GM12878 (cell line): ENCODE measurements around the gene MAPK8. TPM values are rescaled to one million over a fixed set of nuclear protein-coding genes. Genes with fewer than 3 reads are reported as not detected.

Experiments
- ATAC-seq: fragments of 200-7000 bp; cut with Tn5 transposase; 3 replicates; pipeline ENCODE4 v1.9.1; 2020; ENCODE audit warnings: mild to moderate bottlenecking, moderate library complexity
- BruUV-seq: library from RNA; stranded (reverse); fragments of 400-500 nt; replicated peaks from 2 replicates; lab custom pipeline; 2021; lab: Mats Ljungman, UMichigan
- CTCF ChIA-PET: fragments of 300-600 bp; sonication (Branson Sonifier 250); formaldehyde crosslinking; extraction: SDS; loops from one replicate; lab custom pipeline; 2021; ENCODE audit warnings: inconsistent platforms; lab: Yijun Ruan, JAX
- POLR2A ChIA-PET: fragments of 350-600 bp; formaldehyde crosslinking; extraction: SDS; loops from one replicate; lab custom pipeline; 2021; ENCODE audit warnings: inconsistent platforms; lab: Charles Lee
- RAD21 ChIA-PET: fragments of 300-600 bp; sonication (Branson Sonifier 250); formaldehyde crosslinking; loops from one replicate; lab custom pipeline; 2023; ENCODE audit warnings: antibody characterized with exemption; ENCODE audit not compliant: unreplicated experiment; lab: Charles Lee
- SMC1A ChIA-PET: fragments of 300-600 bp; sonication (Branson Sonifier 250); formaldehyde crosslinking; loops from one replicate; lab custom pipeline; 2023; ENCODE audit not compliant: unreplicated experiment, uncharacterized antibody; lab: Charles Lee
- DNase-seq: peaks from one replicate; pipeline ENCODE4 v3.0.0-alpha.2; 2011; ENCODE audit warnings: low read depth, low spot score
- FAIRE-seq: peaks from 3 replicates; lab custom pipeline; 2011; peaks lifted over from hg19 to GRCh38; lab: Jason Lieb, UNC
- H2AFZ ChIP-seq: 2 replicates; pipeline ENCODE4 v1.6.0; 2011; ENCODE audit warnings: low read depth, low read length, control low read depth; ENCODE audit not compliant: control insufficient read depth
- H3K27ac ChIP-seq: 2 replicates; pipeline ENCODE4 v1.5.1; 2011; ENCODE audit warnings: control low read depth; ENCODE audit not compliant: control insufficient read depth, insufficient read depth
- H3K27me3 ChIP-seq, 2 experiments: replicated peaks in 1 of 2; 2 replicates each; pipeline versions ENCODE4 v1.6.0 to v1.6.1; 2011; ENCODE audit warnings: low read length in 1 of 2; ENCODE audit not compliant: control insufficient read depth in 2 of 2, insufficient read depth in 2 of 2
- H3K36me3 ChIP-seq, 2 experiments: 2 replicates each; pipeline ENCODE4 v1.5.1; 2011; ENCODE audit warnings: low read length in 1 of 2; ENCODE audit not compliant: control insufficient read depth in 2 of 2, insufficient read depth in 2 of 2
- H3K4me1 ChIP-seq: 2 replicates; pipeline ENCODE4 v1.6.1; 2011; ENCODE audit warnings: mild to moderate bottlenecking, low read length, moderate library complexity, mixed read lengths; ENCODE audit not compliant: control insufficient read depth, insufficient read depth
- H3K4me2 ChIP-seq: 2 replicates; pipeline ENCODE4 v1.6.0; 2011; ENCODE audit warnings: control low read depth; ENCODE audit not compliant: control insufficient read depth, insufficient read depth
- H3K4me3 ChIP-seq: fragments of 200-600 bp; sonication (generic); 2 replicates; pipeline ENCODE4 v1.5.1; 2016
- H3K79me2 ChIP-seq: 2 replicates; pipeline ENCODE4 v1.6.0; 2011; ENCODE audit warnings: low read length; ENCODE audit not compliant: control insufficient read depth, insufficient read depth
- H3K9ac ChIP-seq: 2 replicates; pipeline ENCODE4 v1.8.0; 2011; ENCODE audit warnings: low read length, control low read depth, mixed read lengths; ENCODE audit not compliant: control insufficient read depth, insufficient read depth
- H3K9me3 ChIP-seq: replicated peaks from 3 replicates; pipeline ENCODE4 v1.5.1; 2011; ENCODE audit warnings: mild to moderate bottlenecking, low read length; ENCODE audit not compliant: control insufficient read depth, insufficient read depth
- H4K20me1 ChIP-seq: 2 replicates; pipeline ENCODE4 v1.6.0; 2011; ENCODE audit not compliant: control insufficient read depth, insufficient read depth
- CREM ChIP-seq: IDR thresholded peaks from 2 replicates; pipeline ENCODE4 v1.6.1; 2014; ENCODE audit warnings: antibody characterized with exemption, low read depth
- ETV6 ChIP-seq, 2 experiments: fragments of 450-650 bp in 1 of 2; IDR thresholded peaks in 1 of 2; conservative IDR thresholded peaks in 1 of 2; 2 replicates each; pipeline ENCODE4 v1.6.1; 2014; ENCODE audit warnings: antibody characterized with exemption in 1 of 2, borderline replicate concordance in 1 of 2, low read depth in 1 of 2, mild to moderate bottlenecking in 1 of 2, moderate library complexity in 1 of 2
- GABPA ChIP-seq: IDR thresholded peaks from 2 replicates; pipeline ENCODE4 v1.6.1; 2014; ENCODE audit warnings: antibody characterized with exemption, low read depth, mild to moderate bottlenecking, inconsistent platforms
- JUND ChIP-seq: IDR thresholded peaks from 2 replicates; pipeline ENCODE4 v1.6.1; 2012; ENCODE audit warnings: low read depth, mild to moderate bottlenecking, low read length, improper control_type of control experiment, moderate library complexity
- NFYB ChIP-seq: IDR thresholded peaks from 2 replicates; pipeline ENCODE4 v1.6.1; 2011; ENCODE audit warnings: low read depth, mild to moderate bottlenecking, low read length, improper control_type of control experiment, moderate library complexity; ENCODE audit not compliant: insufficient read depth
- NR2C1 ChIP-seq: fragments of 450-650 bp; IDR thresholded peaks from 2 replicates; pipeline ENCODE4 v1.6.1; 2017; ENCODE audit warnings: antibody characterized with exemption, mild to moderate bottlenecking, moderate library complexity
- POLR2A ChIP-seq: IDR thresholded peaks from 2 replicates; pipeline ENCODE4 v1.6.1; 2011; ENCODE audit warnings: low read depth, mild to moderate bottlenecking, low read length
- POU2F2 ChIP-seq: IDR thresholded peaks from 3 replicates; pipeline ENCODE4 v1.6.1; 2011; ENCODE audit warnings: low read depth, mild to moderate bottlenecking, low read length, borderline replicate concordance
- RELA ChIP-seq: fragments of 450-650 bp; IDR thresholded peaks from 2 replicates; pipeline ENCODE4 v1.8.0; 2014; ENCODE audit warnings: borderline replicate concordance; ENCODE audit not compliant: partially characterized antibody
- RFX5 ChIP-seq: IDR thresholded peaks from 2 replicates; pipeline ENCODE4 v1.6.1; 2011; ENCODE audit warnings: low read depth, low read length, improper control_type of control experiment
- SIN3A ChIP-seq: IDR thresholded peaks from 2 replicates; pipeline ENCODE4 v1.6.1; 2012; ENCODE audit warnings: low read depth, low read length, improper control_type of control experiment
- TARDBP ChIP-seq: IDR thresholded peaks from 2 replicates; pipeline ENCODE4 v1.6.1; 2016; ENCODE audit warnings: borderline replicate concordance
- WRNIP1 ChIP-seq: IDR thresholded peaks from 2 replicates; pipeline ENCODE4 v1.6.1; 2011; ENCODE audit warnings: low read depth, low read length, improper control_type of control experiment, borderline replicate concordance
- WGBS: methylation state at CpG from one replicate; pipeline ENCODE4 v1.1.6; 2016; ENCODE audit warnings: low lambda C conversion rate; ENCODE audit not compliant: insufficient replicate concordance, insufficient coverage; ENCODE audit errors: missing lambda C conversion rate; 5-methylcytosine and 5-hydroxymethylcytosine counted together
- in situ Hi-C: fragments of 300-500 bp; cut with MboI; formaldehyde crosslinking; loops from 9 replicates; pipeline ENCODE4 v1.14.3; 2018; ENCODE audit warnings: mixed read lengths
- intact Hi-C: fragments of 100-400 bp; cut with micrococcal nuclease; formaldehyde crosslinking; loops from one replicate; pipeline ENCODE4 v1.14.2; 2022; ENCODE audit not compliant: unreplicated experiment
- polyA plus RNA-seq, 11 experiments: library from polyadenylated mRNA; depleted of rRNA in 4 of 11; unstranded in 6 of 11; stranded (reverse) in 5 of 11; fragments of >200 nt; fragmentation: Nextera tagmentation in 4 of 11; fragmentation: Illumina TruSeq in 1 of 11; extraction: Ambion mirVana in 4 of 11; extraction: Trizol in 1 of 11; gene quantifications; 1 replicate in 1 of 11; 2 replicates in 10 of 11; pipeline versions ENCODE4 v1.2.1 to v1.2.3, GENCODE V29; 2011 to 2016; ENCODE audit warnings: inconsistent platforms in 2 of 11, missing spikeins in 2 of 11, low read depth in 1 of 11
- total RNA-seq, 4 experiments: library from RNA; depleted of rRNA in 3 of 4; stranded (reverse); fragments of >200 nt in 3 of 4; fragmentation: Illumina TruSeq in 1 of 4; extraction: Trizol in 1 of 4; gene quantifications; 2 replicates each; pipeline versions ENCODE4 v1.2.1 to v1.2.3, GENCODE V29; 2013 to 2021
- TF ChIP-seq, protein P1 (sequence below): fragments of 450-650 bp; IDR thresholded peaks from 2 replicates; pipeline ENCODE4 v1.6.1; 2016; ENCODE audit warnings: mild to moderate bottlenecking

The MAPK8 gene
- total and polyA plus RNA-seq, 10 of the 15 experiments (the other 5 are each of a cell fraction or from before 2014, with no cell fraction given): 3.9 to 102 (median 40.0) TPM

DNA sequence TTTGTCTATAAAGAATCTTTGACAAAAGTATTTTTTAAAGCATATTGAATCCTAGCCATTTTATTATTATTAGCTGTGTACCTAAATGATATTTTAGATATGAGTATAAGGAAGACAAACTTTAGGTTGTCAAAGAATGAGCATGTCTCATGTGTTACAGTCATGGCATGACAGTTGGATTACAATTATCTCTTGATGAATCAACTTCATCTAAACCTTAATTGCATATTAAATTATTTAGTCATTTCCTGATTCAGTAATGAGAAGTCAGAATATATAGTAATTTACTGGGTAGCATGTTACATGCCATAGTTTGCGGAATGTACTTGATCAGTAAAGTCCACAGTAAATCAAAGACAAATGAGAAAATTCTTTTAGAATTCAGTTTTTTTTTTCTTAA lies 59.2 kb downstream of the MAPK8 start:
- intact Hi-C loops (loop anchor here (5.0 kb wide), 1 partner anchor 62 kb away; no protein-coding TSS in a partner anchor), in situ Hi-C loops (no loop called here)
- WGBS: 100% methylated on average over 1 of the region's 1 CpG
- ChIA-PET RAD21 (interaction anchor here (0.7 to 1.3 kb wide), 5 partner anchors 52 to 293 kb away, joined by 3 to 7 read pairs (median 3); no protein-coding TSS in a partner anchor), POLR2A (no interaction called here), CTCF (interaction anchor here (5.0 to 7.5 kb wide), 3 partner anchors 143 to 291 kb away, joined by 29 to 89 read pairs (median 50); no protein-coding TSS in a partner anchor), SMC1A (interaction anchor here (1.1 to 6.5 kb wide), 9 partner anchors 11 to 291 kb away, joined by 3 to 50 read pairs (median 6); no protein-coding TSS in a partner anchor)
- BruUV-seq: no TSS peak
- Histone ChIP-seq H3K36me3 (no peaks in the 10 kb centered on the region), H3K4me1 (no peaks in the 10 kb centered on the region), H3K27me3 (no peaks in the 10 kb centered on the region), H3K9ac (no peak overlapping the region), H3K27ac (no peak overlapping the region), H3K4me2 (no peak overlapping the region), H3K9me3 (no peaks in the 10 kb centered on the region), H3K4me3 (no peak overlapping the region), H4K20me1 (no peaks in the 10 kb centered on the region), H3K79me2 (no peaks in the 10 kb centered on the region; the same call in 1 of the 2 replicates), H2AFZ (no peak overlapping the region)
- ATAC-seq (no peak), DNase-seq (no peak), FAIRE-seq (no peak)
- TF ChIP-seq RFX5: no peak
- TF ChIP-seq WRNIP1: no peak
- no peak for TF ChIP-seq POU2F2
- TF ChIP-seq ETV6 (conservative IDR thresholded peaks at IDR 0.05 in 1 of 2, IDR thresholded peaks at IDR 0.05 in 1 of 2; ENCODE audit: borderline replicate concordance in 1 of 2, low read depth in 1 of 2): no peak
- TF ChIP-seq, protein P1, sequence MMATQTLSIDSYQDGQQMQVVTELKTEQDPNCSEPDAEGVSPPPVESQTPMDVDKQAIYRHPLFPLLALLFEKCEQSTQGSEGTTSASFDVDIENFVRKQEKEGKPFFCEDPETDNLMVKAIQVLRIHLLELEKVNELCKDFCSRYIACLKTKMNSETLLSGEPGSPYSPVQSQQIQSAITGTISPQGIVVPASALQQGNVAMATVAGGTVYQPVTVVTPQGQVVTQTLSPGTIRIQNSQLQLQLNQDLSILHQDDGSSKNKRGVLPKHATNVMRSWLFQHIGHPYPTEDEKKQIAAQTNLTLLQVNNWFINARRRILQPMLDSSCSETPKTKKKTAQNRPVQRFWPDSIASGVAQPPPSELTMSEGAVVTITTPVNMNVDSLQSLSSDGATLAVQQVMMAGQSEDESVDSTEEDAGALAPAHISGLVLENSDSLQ: no peak
- TF ChIP-seq NFYB: no peak
- no peak for TF ChIP-seq GABPA
- no peak for TF ChIP-seq POLR2A
- no peak for TF ChIP-seq JUND
- no peak for TF ChIP-seq NR2C1
- no peak for TF ChIP-seq TARDBP
- TF ChIP-seq SIN3A: no peak
- no peak for TF ChIP-seq RELA
- TF ChIP-seq CREM: no peak
